ENCODE results near the gene PLK3.

DNA sequence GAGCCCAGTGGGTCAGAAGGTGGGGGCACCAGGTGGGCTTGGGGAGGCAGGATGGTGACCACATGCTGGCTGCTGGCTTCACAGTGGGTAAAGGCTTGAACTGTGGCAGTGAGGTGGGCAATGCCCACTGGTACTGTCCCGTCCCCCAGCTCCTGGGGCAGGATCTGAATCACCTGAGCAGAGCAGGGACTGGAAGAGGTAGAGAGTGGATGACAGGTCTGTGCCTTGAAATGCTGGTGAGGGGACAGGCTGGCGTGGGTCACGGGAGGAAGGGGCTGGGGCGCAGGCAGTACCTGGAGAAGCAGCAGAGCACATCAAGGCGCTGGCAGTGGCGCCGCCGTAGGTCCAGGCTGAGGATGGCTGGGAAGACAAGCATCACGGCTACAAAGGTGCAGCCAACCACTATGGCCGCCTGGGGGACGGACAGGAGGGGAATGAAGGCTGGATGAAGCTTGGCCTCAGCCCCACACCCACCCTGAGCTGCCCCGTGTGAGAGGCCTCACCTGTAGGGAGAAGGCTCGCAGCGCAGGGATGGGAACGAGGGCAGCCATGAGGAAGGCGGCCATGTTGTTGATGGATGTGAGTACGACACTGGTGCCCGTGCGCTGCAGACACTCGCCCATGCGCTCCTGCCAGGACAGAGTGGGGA, 27.9 kb downstream of the PLK3 start:
- TF ChIP-seq EZH2 (IDR thresholded peaks at IDR 0.05; ENCODE audit: borderline replicate concordance, low read length), result no peak
- TF ChIP-seq, protein P1, sequence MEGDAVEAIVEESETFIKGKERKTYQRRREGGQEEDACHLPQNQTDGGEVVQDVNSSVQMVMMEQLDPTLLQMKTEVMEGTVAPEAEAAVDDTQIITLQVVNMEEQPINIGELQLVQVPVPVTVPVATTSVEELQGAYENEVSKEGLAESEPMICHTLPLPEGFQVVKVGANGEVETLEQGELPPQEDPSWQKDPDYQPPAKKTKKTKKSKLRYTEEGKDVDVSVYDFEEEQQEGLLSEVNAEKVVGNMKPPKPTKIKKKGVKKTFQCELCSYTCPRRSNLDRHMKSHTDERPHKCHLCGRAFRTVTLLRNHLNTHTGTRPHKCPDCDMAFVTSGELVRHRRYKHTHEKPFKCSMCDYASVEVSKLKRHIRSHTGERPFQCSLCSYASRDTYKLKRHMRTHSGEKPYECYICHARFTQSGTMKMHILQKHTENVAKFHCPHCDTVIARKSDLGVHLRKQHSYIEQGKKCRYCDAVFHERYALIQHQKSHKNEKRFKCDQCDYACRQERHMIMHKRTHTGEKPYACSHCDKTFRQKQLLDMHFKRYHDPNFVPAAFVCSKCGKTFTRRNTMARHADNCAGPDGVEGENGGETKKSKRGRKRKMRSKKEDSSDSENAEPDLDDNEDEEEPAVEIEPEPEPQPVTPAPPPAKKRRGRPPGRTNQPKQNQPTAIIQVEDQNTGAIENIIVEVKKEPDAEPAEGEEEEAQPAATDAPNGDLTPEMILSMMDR (IDR thresholded peaks at IDR 0.05; ENCODE audit: low read length), result no peak
